Liver (tissue), 3 donors: Measurements from ENCODE around the gene BPIFB4.

ENCODE experiments used
- CTCF ChIP-seq: fragments of 150-350 bp; IDR thresholded peaks from 2 replicates; pipeline ENCODE4 v1.5.1; 2017; ENCODE audit warnings: improper control_type of control experiment, low read depth, low read length; ENCODE audit not compliant: missing input control
- EGR1 ChIP-seq, 2 donors: IDR thresholded peaks; 2 replicates each; pipeline ENCODE4 v1.6.1; 2016 to 2018; ENCODE audit warnings: antibody characterized with exemption in 2 of 2, low read depth in 2 of 2
- FOXA1 ChIP-seq: IDR thresholded peaks from 2 replicates; pipeline ENCODE4 v1.6.1; 2016; ENCODE audit warnings: antibody characterized with exemption
- GABPA ChIP-seq, 2 donors: IDR thresholded peaks in 1 of 2; conservative IDR thresholded peaks in 1 of 2; 2 replicates each; pipeline ENCODE4 v1.6.1; 2016; ENCODE audit warnings: antibody characterized with exemption in 2 of 2, mild to moderate bottlenecking in 1 of 2, moderate library complexity in 1 of 2
- JUND ChIP-seq, 2 donors: IDR thresholded peaks; 2 replicates each; pipeline ENCODE4 v1.6.1; 2016; ENCODE audit warnings: antibody characterized with exemption in 2 of 2
- MAX ChIP-seq: IDR thresholded peaks from 2 replicates; pipeline ENCODE4 v1.6.1; 2016; ENCODE audit warnings: antibody characterized with exemption
- RAD21 ChIP-seq, 2 donors: IDR thresholded peaks; 2 replicates each; pipeline ENCODE4 v1.6.1; 2016; ENCODE audit warnings: antibody characterized with exemption in 2 of 2, mild to moderate bottlenecking in 2 of 2
- REST ChIP-seq: IDR thresholded peaks from 2 replicates; pipeline ENCODE4 v1.6.1; 2016; ENCODE audit warnings: antibody characterized with exemption, mild to moderate bottlenecking
- RXRA ChIP-seq, 2 donors: IDR thresholded peaks; 2 replicates each; pipeline ENCODE4 v1.6.1; 2017 to 2018; ENCODE audit warnings: antibody characterized with exemption in 2 of 2, mild to moderate bottlenecking in 1 of 2
- TAF1 ChIP-seq: conservative IDR thresholded peaks from 2 replicates; pipeline ENCODE4 v1.6.1; 2016; ENCODE audit warnings: antibody characterized with exemption, mild to moderate bottlenecking
- YY1 ChIP-seq: IDR thresholded peaks from 2 replicates; pipeline ENCODE4 v1.6.1; 2016; ENCODE audit warnings: antibody characterized with exemption, mild to moderate bottlenecking
- ZBTB33 ChIP-seq: IDR thresholded peaks from 2 replicates; pipeline ENCODE4 v1.6.1; 2016; ENCODE audit warnings: antibody characterized with exemption
- donor health status: healthy.
- donor health status: healthy.

GRCh38 chr20:33132513-33133372, 53.3 kb downstream of the BPIFB4 start:
- no peak for TF ChIP-seq JUND (IDR thresholded peaks at IDR 0.05)
- TF ChIP-seq CTCF: no peak
- TF ChIP-seq RXRA (IDR thresholded peaks at IDR 0.05): no peak
- TF ChIP-seq FOXA1: no peak
- no peak for TF ChIP-seq GABPA (IDR thresholded peaks at IDR 0.05 in 1 of 2, conservative IDR thresholded peaks at IDR 0.05 in 1 of 2)
- TF ChIP-seq YY1: no peak
- no peak for TF ChIP-seq EGR1 (IDR thresholded peaks at IDR 0.05; ENCODE audit: low read depth in 2 of 2)
- TF ChIP-seq MAX: no peak
- no peak for TF ChIP-seq REST
- no peak for TF ChIP-seq TAF1
- TF ChIP-seq RAD21 (IDR thresholded peaks at IDR 0.05): no peak
- no peak for TF ChIP-seq ZBTB33
